HepG2 (cell line): ENCODE results near the gene STK32B. TPM values are rescaled to one million over a fixed set of nuclear protein-coding genes. Genes with fewer than 3 reads are reported as not detected.

Source experiments
- ATAC-seq: fragments of 200-7000 bp; cut with Tn5 transposase; 3 replicates; pipeline ENCODE4 v1.9.1; 2020; ENCODE audit warnings: mild to moderate bottlenecking, moderate library complexity
- BruUV-seq: library from RNA; stranded (reverse); fragments of 400-500 nt; replicated peaks from 2 replicates; lab custom pipeline; 2021; lab: Mats Ljungman, UMichigan
- CTCF ChIA-PET: fragments of 300-600 bp; formaldehyde crosslinking; extraction: SDS; loops from one replicate; lab custom pipeline; 2021; ENCODE audit warnings: low total read pairs, inconsistent platforms, low intra/inter-chr PET ratio; lab: Yijun Ruan, JAX
- POLR2A ChIA-PET: fragments of 350-600 bp; sonication (Branson Sonifier 250); formaldehyde crosslinking; loops from one replicate; lab custom pipeline; 2020; ENCODE audit warnings: antibody characterized with exemption, inconsistent platforms; lab: Yijun Ruan, JAX
- DNase-seq: peaks from one replicate; pipeline ENCODE4 v3.0.0-alpha.2; 2015; ENCODE audit warnings: low spot score
- FAIRE-seq: peaks from 3 replicates; lab custom pipeline; 2011; peaks lifted over from hg19 to GRCh38; lab: Jason Lieb, UNC
- H2AFZ ChIP-seq: one replicate; pipeline ENCODE4 v1.6.1; 2011; ENCODE audit warnings: low read length, inconsistent platforms
- H3K27ac ChIP-seq: fragments of 300-600 bp; 3 replicates; pipeline ENCODE4 v1.8.0; 2011; ENCODE audit warnings: mixed run types, mild to moderate bottlenecking, mixed read lengths, low read length, inconsistent platforms; ENCODE audit not compliant: insufficient read depth; ENCODE audit errors: extremely low read length
- H3K27me3 ChIP-seq, 2 experiments: fragments of 200-600 bp in 1 of 2; 2 replicates in 1 of 2; 3 replicates in 1 of 2; pipeline versions ENCODE4 v1.6.0 to v1.8.0; 2011; ENCODE audit warnings: low read length in 2 of 2, mild to moderate bottlenecking in 2 of 2, moderate library complexity in 2 of 2, inconsistent platforms in 1 of 2; ENCODE audit not compliant: insufficient read depth in 2 of 2, control insufficient read depth in 1 of 2
- H3K36me3 ChIP-seq, 2 experiments: fragments of 200-600 bp in 1 of 2; replicated peaks in 1 of 2; 2 replicates in 1 of 2; 3 replicates in 1 of 2; pipeline versions ENCODE4 v1.5.1 to v1.8.0; 2011; ENCODE audit warnings: low read length in 2 of 2, inconsistent platforms in 1 of 2; ENCODE audit not compliant: insufficient read depth in 2 of 2, control insufficient read depth in 1 of 2
- H3K4me1 ChIP-seq: 2 replicates; pipeline ENCODE4 v1.5.1; 2012; ENCODE audit warnings: low read length, inconsistent platforms; ENCODE audit not compliant: insufficient read depth
- H3K4me2 ChIP-seq: 2 replicates; pipeline ENCODE4 v1.6.0; 2011; ENCODE audit warnings: low read depth, low read length, inconsistent platforms
- H3K4me3 ChIP-seq, 3 experiments: fragments of 200-600 bp in 1 of 3; sonication (generic), shearing (Covaris generic) in 1 of 3; replicated peaks in 1 of 3; 2 replicates each; pipeline ENCODE4 v1.5.1; 2011 to 2016; ENCODE audit warnings: low read length in 3 of 3, inconsistent platforms in 2 of 3, low read depth in 2 of 3, mild to moderate bottlenecking in 2 of 3, control low read depth in 1 of 3, mixed read lengths in 1 of 3; ENCODE audit not compliant: insufficient read depth in 1 of 3
- H3K79me2 ChIP-seq: one replicate; pipeline ENCODE4 v1.6.1; 2011; ENCODE audit warnings: low read length, inconsistent platforms; ENCODE audit not compliant: insufficient read depth
- H3K9ac ChIP-seq: 2 replicates; pipeline ENCODE4 v1.6.0; 2011; ENCODE audit warnings: mild to moderate bottlenecking, low read depth, low read length, inconsistent platforms; ENCODE audit not compliant: insufficient read depth
- H3K9me3 ChIP-seq: 2 replicates; pipeline ENCODE4 v1.5.1; 2012; ENCODE audit warnings: mild to moderate bottlenecking, low read length
- H4K20me1 ChIP-seq: 2 replicates; pipeline ENCODE4 v1.6.0; 2011; ENCODE audit warnings: inconsistent platforms, mild to moderate bottlenecking, low read length, moderate library complexity; ENCODE audit not compliant: insufficient read depth
- FOXC1 ChIP-seq: sonication (generic); formaldehyde crosslinking; IDR thresholded peaks from 2 replicates; pipeline ENCODE4 v1.8.0; 2022; ENCODE audit warnings: mild to moderate bottlenecking, missing genetic modification reagents, borderline replicate concordance
- GFI1 ChIP-seq: sonication (generic); formaldehyde crosslinking; IDR thresholded peaks from 2 replicates; pipeline ENCODE4 v1.5.0; 2020; ENCODE audit warnings: missing genetic modification reagents, mild to moderate bottlenecking, borderline replicate concordance
- RXRB ChIP-seq: IDR thresholded peaks from 2 replicates; pipeline ENCODE4 v1.6.1; 2016; ENCODE audit warnings: borderline replicate concordance, missing genetic modification reagents, missing compliant biosample characterization
- TGIF2 ChIP-seq: IDR thresholded peaks from 2 replicates; pipeline ENCODE4 v1.6.1; 2016; ENCODE audit warnings: control low read depth, missing compliant biosample characterization
- ZNF232 ChIP-seq: sonication (generic); formaldehyde crosslinking; IDR thresholded peaks from 2 replicates; pipeline ENCODE4 v1.4.0; 2020; ENCODE audit warnings: missing genetic modification reagents, borderline replicate concordance
- ZNF609 ChIP-seq: sonication (generic); formaldehyde crosslinking; IDR thresholded peaks from 2 replicates; pipeline ENCODE4 v1.4.0; 2020; ENCODE audit warnings: mild to moderate bottlenecking, missing genetic modification reagents, borderline replicate concordance
- ZNF720 ChIP-seq: sonication (generic); formaldehyde crosslinking; IDR thresholded peaks from 2 replicates; pipeline ENCODE4 v1.4.0; 2020; ENCODE audit warnings: missing genetic modification reagents
- ZSCAN25 ChIP-seq: sonication (generic); formaldehyde crosslinking; IDR thresholded peaks from 2 replicates; pipeline ENCODE4 v1.8.0; 2022; ENCODE audit warnings: mild to moderate bottlenecking, missing genetic modification reagents
- WGBS: methylation state at CpG from one replicate; pipeline ENCODE4 v1.1.6; 2017; ENCODE audit warnings: low lambda C conversion rate; 5-methylcytosine and 5-hydroxymethylcytosine counted together
- in situ Hi-C: cut with HindIII; loops from 2 replicates; pipeline ENCODE4 v1.10.0; 2017; ENCODE audit warnings: low pct_unique_long_range_greater_than_20kb; ENCODE audit not compliant: extremely low pct_ligation_motif_present
- intact Hi-C: fragments of 100-400 bp; cut with micrococcal nuclease; formaldehyde crosslinking; loops from one replicate; pipeline ENCODE4 v1.10.0; 2022; ENCODE audit not compliant: unreplicated experiment
- polyA plus RNA-seq, 8 experiments: library from polyadenylated mRNA; depleted of rRNA in 3 of 8; stranded (reverse) in 7 of 8; unstranded in 1 of 8; fragments of >200 nt; fragmentation: Illumina TruSeq in 4 of 8; extraction: Trizol in 4 of 8; gene quantifications; 2 replicates each; pipeline versions ENCODE4 v1.2.1 to v1.2.3, GENCODE V29; 2011 to 2016; ENCODE audit warnings: low read depth in 4 of 8, missing spikeins in 1 of 8, mixed read lengths in 1 of 8; ENCODE audit not compliant: insufficient read depth in 1 of 8
- total RNA-seq, 5 experiments: library from RNA; depleted of rRNA; stranded (reverse); fragments of >200 nt; fragmentation: Illumina TruSeq; extraction: Trizol; gene quantifications; 2 replicates each; pipeline ENCODE4 v1.2.3, GENCODE V29; 2016; ENCODE audit warnings: low read depth in 1 of 5
- TF ChIP-seq, protein P1 (sequence below): sonication (generic); formaldehyde crosslinking; IDR thresholded peaks from 2 replicates; pipeline ENCODE4 v1.9.0; 2021; ENCODE audit warnings: missing genetic modification reagents, mild to moderate bottlenecking, borderline replicate concordance

The STK32B gene
- total and polyA plus RNA-seq, 2 of the 13 experiments (the other 11 are each of a cell fraction or from before 2014, with no cell fraction given) = not detected

DNA sequence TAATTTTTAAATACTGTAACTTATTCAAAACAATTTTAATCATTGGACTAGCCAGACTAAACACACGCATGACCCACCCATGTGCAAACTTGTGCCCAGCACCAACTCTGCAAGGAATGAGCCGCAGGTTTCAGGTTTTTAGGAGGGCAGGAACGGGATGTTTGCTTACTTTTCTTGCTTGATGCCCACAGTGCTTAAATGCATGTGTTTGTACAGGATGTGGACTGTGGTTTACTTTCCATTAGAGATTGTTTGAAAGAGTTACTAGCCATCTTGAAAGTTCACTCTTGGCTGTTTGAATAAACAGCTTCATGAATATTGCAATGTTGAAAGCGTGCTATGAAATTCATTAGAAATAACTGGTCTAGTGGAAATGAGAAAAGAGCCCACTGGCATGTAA, 83.3 kb downstream of the STK32B start (continued):
- TF ChIP-seq, protein P1, sequence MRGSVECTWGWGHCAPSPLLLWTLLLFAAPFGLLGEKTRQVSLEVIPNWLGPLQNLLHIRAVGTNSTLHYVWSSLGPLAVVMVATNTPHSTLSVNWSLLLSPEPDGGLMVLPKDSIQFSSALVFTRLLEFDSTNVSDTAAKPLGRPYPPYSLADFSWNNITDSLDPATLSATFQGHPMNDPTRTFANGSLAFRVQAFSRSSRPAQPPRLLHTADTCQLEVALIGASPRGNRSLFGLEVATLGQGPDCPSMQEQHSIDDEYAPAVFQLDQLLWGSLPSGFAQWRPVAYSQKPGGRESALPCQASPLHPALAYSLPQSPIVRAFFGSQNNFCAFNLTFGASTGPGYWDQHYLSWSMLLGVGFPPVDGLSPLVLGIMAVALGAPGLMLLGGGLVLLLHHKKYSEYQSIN (CRISPR knock-in tag) = no peak
- TF ChIP-seq ZNF609 (CRISPR knock-in tag) = no peak

- intact Hi-C loops = no loop called here
- no peak overlapping the region for H3K4me2 ChIP-seq
- no peak overlapping the region for H3K27ac ChIP-seq
- no peaks in the 10 kb centered on the region for H3K4me1 ChIP-seq
- ATAC-seq = no peak
- H3K4me3 ChIP-seq = no peak overlapping the region
- no peak for DNase-seq
- TF ChIP-seq ZSCAN25 (CRISPR knock-in tag) (no peak), FOXC1 (CRISPR knock-in tag) (no peak), ZNF720 (no peak), RXRB (CRISPR knock-in tag) (no peak), ZNF232 (CRISPR knock-in tag) (no peak), TGIF2 (CRISPR knock-in tag) (no peak), GFI1 (CRISPR knock-in tag) (no peak)
- no peaks in the 10 kb centered on the region for H4K20me1 ChIP-seq
- H3K79me2 ChIP-seq = no peaks in the 10 kb centered on the region
- no TSS peak for BruUV-seq
- 4% methylated on average over 2 of the region's 2 CpGs for WGBS
- H3K36me3 ChIP-seq = no peaks in the 10 kb centered on the region
- CTCF ChIA-PET = no interaction called here
- no peaks in the 10 kb centered on the region for H3K9me3 ChIP-seq
- POLR2A ChIA-PET = no interaction called here
- H3K27me3 ChIP-seq = peaks cover 0 to 3% of the 10 kb centered on the region in 2 experiments; a peak in 2 of 5 replicates
- H3K9ac ChIP-seq = no peak overlapping the region
- H2AFZ ChIP-seq = no peak overlapping the region
- FAIRE-seq = no peak
- in situ Hi-C loops = no loop called here
Observed at GRCh38 chr4:5137226-5137625, 85.9 kb downstream of the STK32B start.
